DOHH2 (cell line): ENCODE data around the gene CT55.
"Not testable (repeated sequence)": the region's sequence is repeated elsewhere in the genome, so short reads cannot be mapped to it uniquely, and the experiment has no call there.

Experiments used
- H3F3A ChIP-seq: fragments of 200-600 bp; sonication (generic), shearing (Covaris generic); 2 replicates; pipeline ENCODE4 v1.6.0; 2016; ENCODE audit warnings: antibody characterized with exemption, mild to moderate bottlenecking; ENCODE audit not compliant: control insufficient read depth, insufficient read depth
- H3K27ac ChIP-seq: fragments of 200-600 bp; sonication (generic); 2 replicates; pipeline ENCODE4 v1.5.1; 2014; ENCODE audit warnings: low read depth, mild to moderate bottlenecking, low read length, moderate library complexity
- H3K27me3 ChIP-seq: fragments of 200-600 bp; sonication (generic); 2 replicates; pipeline ENCODE4 v1.6.1; 2014; ENCODE audit warnings: mild to moderate bottlenecking, low read length, mixed read lengths; ENCODE audit not compliant: control insufficient read depth
- H3K36me3 ChIP-seq: fragments of 200-600 bp; sonication (generic); 2 replicates; pipeline ENCODE4 v1.6.1; 2014; ENCODE audit warnings: mild to moderate bottlenecking, low read length, moderate library complexity, mixed read lengths; ENCODE audit not compliant: control insufficient read depth
- H3K4me1 ChIP-seq: fragments of 200-600 bp; sonication (generic); 2 replicates; pipeline ENCODE4 v1.6.1; 2014; ENCODE audit warnings: mild to moderate bottlenecking, low read length, mixed read lengths; ENCODE audit not compliant: control insufficient read depth
- H3K4me2 ChIP-seq: fragments of 200-600 bp; sonication (generic); 2 replicates; pipeline ENCODE4 v1.6.0; 2014; ENCODE audit warnings: mild to moderate bottlenecking, low read length, moderate library complexity
- H3K4me3 ChIP-seq: fragments of 200-600 bp; sonication (generic); 2 replicates; pipeline ENCODE4 v1.5.1; 2014; ENCODE audit warnings: mild to moderate bottlenecking, low read length, mixed read lengths
- H3K79me2 ChIP-seq: fragments of 200-600 bp; sonication (generic); 2 replicates; pipeline ENCODE4 v1.6.1; 2014; ENCODE audit warnings: mild to moderate bottlenecking, low read length, mixed read lengths; ENCODE audit not compliant: control insufficient read depth
- H3K9me2 ChIP-seq: fragments of 200-600 bp; sonication (generic); replicated peaks from 2 replicates; pipeline ENCODE4 v1.6.1; 2014; ENCODE audit warnings: mild to moderate bottlenecking, low read length, mixed read lengths; ENCODE audit not compliant: control insufficient read depth
- H3K9me3 ChIP-seq: fragments of 200-600 bp; sonication (generic); 2 replicates; pipeline ENCODE4 v1.6.1; 2014; ENCODE audit warnings: antibody characterized with exemption, low read length, mixed read lengths; ENCODE audit not compliant: control insufficient read depth, insufficient read depth
- H4K20me1 ChIP-seq: fragments of 200-600 bp; sonication (generic); 2 replicates; pipeline ENCODE4 v1.6.0; 2014; ENCODE audit warnings: low read depth, mild to moderate bottlenecking, antibody characterized with exemption, low read length, moderate library complexity; ENCODE audit not compliant: control insufficient read depth, insufficient read depth
- CTCF ChIP-seq: fragments of 200-600 bp; sonication (generic); IDR thresholded peaks from one replicate; pipeline ENCODE4 v1.5.1; 2014; ENCODE audit warnings: antibody characterized with exemption, mild to moderate bottlenecking, low read depth, low read length; ENCODE audit not compliant: poor library complexity, severe bottlenecking
- EZH2phosphoT487 ChIP-seq: fragments of 200-600 bp; sonication (generic); IDR thresholded peaks from 2 replicates; pipeline ENCODE4 v1.6.1; 2017; ENCODE audit warnings: borderline replicate concordance, mild to moderate bottlenecking, antibody characterized with exemption, low read length, moderate library complexity, mixed read lengths

CT55 gene

GRCh38 chrX:135170877-135171519, at the start of gene CT55:
Gene CT55 (minus strand): TSS chrX:135171398. CDS start chrX:135171171, 227 bp downstream.
- H3K36me3 ChIP-seq, result no peaks in the 10 kb centered on the region
- no peaks in the 10 kb centered on the region for H4K20me1 ChIP-seq
- TF ChIP-seq EZH2phosphoT487, result no peak
- H3K27ac ChIP-seq, result no peak within 1 kb of the TSS
- H3K9me2 ChIP-seq, result no peaks in the 10 kb centered on the region
- no peak within 1 kb of the TSS for H3K4me3 ChIP-seq
- H3K79me2 ChIP-seq, result no peaks in the 10 kb centered on the region
- H3K4me1 ChIP-seq, result no peaks in the 10 kb centered on the region
- H3K9me3 ChIP-seq, result no peaks in the 10 kb centered on the region
- no peak within 1 kb of the TSS for H3K4me2 ChIP-seq
- H3F3A ChIP-seq, result no peaks in the 10 kb centered on the region
- H3K27me3 ChIP-seq, result no peaks in the 10 kb centered on the region

DNA sequence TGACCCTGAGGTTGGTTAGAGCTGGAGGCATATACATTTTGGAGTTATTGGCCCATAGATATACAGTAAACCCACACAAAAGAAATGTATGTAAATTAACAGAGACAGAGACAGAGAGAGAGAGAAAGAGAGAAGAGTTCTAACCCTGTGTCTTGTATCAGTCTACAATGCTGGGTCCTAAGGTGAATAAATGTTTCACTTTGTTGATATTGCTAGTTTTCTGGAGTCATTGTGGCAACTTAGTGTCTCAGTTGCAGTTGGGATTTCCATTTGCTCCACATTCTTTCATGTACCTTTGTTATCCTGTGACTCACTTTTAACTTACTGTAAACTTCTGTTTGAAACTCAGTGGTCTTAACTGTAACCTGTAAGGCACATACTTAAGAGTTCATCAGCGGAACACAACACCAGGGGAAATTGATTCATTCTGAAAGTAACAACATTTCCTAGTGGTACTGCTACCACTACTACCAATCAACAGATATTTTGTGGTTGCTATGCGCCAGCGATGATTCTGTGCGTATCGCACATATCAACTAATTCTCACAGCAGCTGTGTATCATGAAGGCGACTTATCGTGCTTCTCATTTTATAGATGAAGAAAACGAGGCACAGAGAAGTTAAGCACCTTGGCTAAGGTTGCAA, 42.1 kb upstream of the CT55 start:
- Histone ChIP-seq H3K27me3 (no peaks in the 10 kb centered on the region), H4K20me1 (no peaks in the 10 kb centered on the region), H3K36me3 (no peaks in the 10 kb centered on the region), H3K4me1 (no peaks in the 10 kb centered on the region), H3K27ac (no peak overlapping the region), H3F3A (no peaks in the 10 kb centered on the region), H3K79me2 (no peaks in the 10 kb centered on the region), H3K4me2 (no peak overlapping the region), H3K9me2 (no peaks in the 10 kb centered on the region), H3K4me3 (no peak overlapping the region), H3K9me3 (no peaks in the 10 kb centered on the region)
- TF ChIP-seq CTCF (no peak), EZH2phosphoT487 (no peak)

DNA sequence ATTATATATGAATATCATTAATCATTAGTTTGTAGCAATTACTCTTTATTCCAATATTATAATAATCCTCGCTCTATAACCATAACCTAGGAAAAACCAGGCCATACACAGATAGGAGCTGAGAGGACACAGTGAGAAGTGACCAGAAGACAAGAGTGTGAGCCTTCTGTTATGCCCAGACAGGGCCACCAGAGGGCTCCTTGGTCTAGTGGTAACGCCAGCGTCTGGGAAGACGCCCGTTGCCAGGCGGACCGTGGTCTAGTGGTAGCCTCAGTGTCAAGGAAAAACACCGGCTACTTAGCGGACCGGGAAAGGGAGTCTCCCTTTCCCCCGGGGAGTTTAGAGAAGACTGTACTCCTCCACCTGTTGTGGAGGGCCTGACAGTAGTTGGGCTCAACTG, 35.2 kb upstream of the CT55 start:
- not testable (repeated sequence) for H3K4me2 ChIP-seq, H3K27me3 ChIP-seq, H3K27ac ChIP-seq, H3K9me2 ChIP-seq, H3K79me2 ChIP-seq, H3K4me1 ChIP-seq, H4K20me1 ChIP-seq, H3K36me3 ChIP-seq, H3K4me3 ChIP-seq, H3K9me3 ChIP-seq, H3F3A ChIP-seq

DNA sequence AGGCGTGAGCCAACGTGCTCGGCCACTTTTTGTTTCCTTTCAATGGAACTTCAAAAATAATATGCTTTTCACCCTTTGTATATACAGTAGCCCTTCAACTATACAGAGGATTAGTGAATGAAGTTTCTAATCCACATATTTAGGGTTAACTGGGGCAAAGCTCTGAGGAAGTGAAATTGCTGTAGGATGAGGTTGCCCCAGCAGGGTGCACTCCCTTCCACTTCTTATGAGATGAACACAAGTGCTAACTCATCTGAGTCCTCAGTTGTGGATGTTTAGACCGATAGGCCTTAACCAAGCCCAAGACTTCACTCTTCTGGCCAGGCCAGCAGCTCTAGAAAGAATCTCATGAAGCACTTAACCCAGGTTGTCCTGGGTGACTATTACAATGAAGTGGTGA, 29.1 kb upstream of the CT55 start:
- Histone ChIP-seq H4K20me1 (no peaks in the 10 kb centered on the region), H3K9me2 (no peaks in the 10 kb centered on the region), H3K9me3 (no peaks in the 10 kb centered on the region), H3K4me1 (no peaks in the 10 kb centered on the region), H3K4me3 (no peak overlapping the region), H3K27me3 (no peaks in the 10 kb centered on the region), H3K79me2 (no peaks in the 10 kb centered on the region), H3K36me3 (no peaks in the 10 kb centered on the region), H3K27ac (no peak overlapping the region), H3F3A (no peaks in the 10 kb centered on the region), H3K4me2 (no peak overlapping the region)
- TF ChIP-seq EZH2phosphoT487 (no peak), CTCF (no peak)
